ENCODE data around the gene SPAG16.

The SPAG16 gene

DNA sequence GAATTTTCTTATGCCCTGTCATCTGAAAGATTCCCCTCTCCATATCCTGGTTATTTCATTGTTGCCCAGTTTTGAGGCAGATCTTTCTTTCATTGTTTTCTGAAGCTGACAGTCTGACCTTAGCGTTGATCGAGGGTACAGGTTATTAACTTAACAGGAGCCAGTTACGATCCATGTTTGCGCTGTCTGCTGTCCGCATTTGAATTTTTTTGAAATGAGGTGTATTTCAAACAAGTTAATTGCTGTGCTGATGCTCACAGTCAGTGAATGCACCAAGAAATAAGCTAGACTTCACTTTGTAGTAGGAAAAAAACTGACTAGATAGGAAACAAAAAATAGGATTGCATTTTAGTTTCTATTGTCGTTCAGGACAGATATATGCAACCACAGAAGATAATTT is 34.8 kb upstream of the SPAG16 start:
- no peak for ATAC-seq
- TF ChIP-seq ESRRG (CRISPR knock-in tag; IDR thresholded peaks at IDR 0.05) (no peak), ISL1 (CRISPR knock-in tag; IDR thresholded peaks at IDR 0.05) (no peak), TCF4 (CRISPR knock-in tag; IDR thresholded peaks at IDR 0.05; ENCODE audit: borderline replicate concordance) (no peak), CSRNP3 (CRISPR knock-in tag; IDR thresholded peaks at IDR 0.05) (no peak), POU6F1 (CRISPR knock-in tag; IDR thresholded peaks at IDR 0.05; ENCODE audit: borderline replicate concordance, low read depth) (no peak), ZFP3 (CRISPR knock-in tag; IDR thresholded peaks at IDR 0.05) (no peak), SNAI2 (CRISPR knock-in tag; IDR thresholded peaks at IDR 0.05) (no peak), GLIS3 (CRISPR knock-in tag; IDR thresholded peaks at IDR 0.05) (no peak), CSDC2 (CRISPR knock-in tag; IDR thresholded peaks at IDR 0.05) (no peak), RARB (CRISPR knock-in tag; IDR thresholded peaks at IDR 0.05) (no peak), PATZ1 (CRISPR knock-in tag; IDR thresholded peaks at IDR 0.05; ENCODE audit: borderline replicate concordance) (no peak), ZFP30 (CRISPR knock-in tag; IDR thresholded peaks at IDR 0.05) (no peak), ZNF565 (CRISPR knock-in tag; conservative IDR thresholded peaks at IDR 0.05; ENCODE audit: low read depth) (no peak)
- TF ChIP-seq, protein P1, sequence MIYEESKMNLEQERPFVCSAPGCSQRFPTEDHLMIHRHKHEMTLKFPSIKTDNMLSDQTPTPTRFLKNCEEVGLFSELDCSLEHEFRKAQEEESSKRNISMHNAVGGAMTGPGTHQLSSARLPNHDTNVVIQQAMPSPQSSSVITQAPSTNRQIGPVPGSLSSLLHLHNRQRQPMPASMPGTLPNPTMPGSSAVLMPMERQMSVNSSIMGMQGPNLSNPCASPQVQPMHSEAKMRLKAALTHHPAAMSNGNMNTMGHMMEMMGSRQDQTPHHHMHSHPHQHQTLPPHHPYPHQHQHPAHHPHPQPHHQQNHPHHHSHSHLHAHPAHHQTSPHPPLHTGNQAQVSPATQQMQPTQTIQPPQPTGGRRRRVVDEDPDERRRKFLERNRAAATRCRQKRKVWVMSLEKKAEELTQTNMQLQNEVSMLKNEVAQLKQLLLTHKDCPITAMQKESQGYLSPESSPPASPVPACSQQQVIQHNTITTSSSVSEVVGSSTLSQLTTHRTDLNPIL (CRISPR knock-in tag; IDR thresholded peaks at IDR 0.05; ENCODE audit: low read depth): no peak

GRCh38 chr2:213251618-213252017 is 32.6 kb upstream of the SPAG16 start:
- peak; percentile 91 for ATAC-seq
- TF ChIP-seq RARB (CRISPR knock-in tag; IDR thresholded peaks at IDR 0.05) (no peak), POU6F1 (CRISPR knock-in tag; IDR thresholded peaks at IDR 0.05; ENCODE audit: borderline replicate concordance, low read depth) (no peak), BACH2 (CRISPR knock-in tag; IDR thresholded peaks at IDR 0.05; ENCODE audit: borderline replicate concordance) (peak; percentile 94; the same call in 1 of the 2 replicates), PATZ1 (CRISPR knock-in tag; IDR thresholded peaks at IDR 0.05; ENCODE audit: borderline replicate concordance) (no peak), ISL1 (CRISPR knock-in tag; IDR thresholded peaks at IDR 0.05) (0 out of 2 replicates have a peak, but pooled peaks have one; percentile 9), GLIS3 (CRISPR knock-in tag; IDR thresholded peaks at IDR 0.05) (no peak), CSRNP3 (CRISPR knock-in tag; IDR thresholded peaks at IDR 0.05) (no peak), SNAI2 (CRISPR knock-in tag; IDR thresholded peaks at IDR 0.05) (no peak), ZNF70 (CRISPR knock-in tag; IDR thresholded peaks at IDR 0.05) (no peak), TOX (CRISPR knock-in tag; IDR thresholded peaks at IDR 0.05; ENCODE audit: borderline replicate concordance) (no peak)

DNA sequence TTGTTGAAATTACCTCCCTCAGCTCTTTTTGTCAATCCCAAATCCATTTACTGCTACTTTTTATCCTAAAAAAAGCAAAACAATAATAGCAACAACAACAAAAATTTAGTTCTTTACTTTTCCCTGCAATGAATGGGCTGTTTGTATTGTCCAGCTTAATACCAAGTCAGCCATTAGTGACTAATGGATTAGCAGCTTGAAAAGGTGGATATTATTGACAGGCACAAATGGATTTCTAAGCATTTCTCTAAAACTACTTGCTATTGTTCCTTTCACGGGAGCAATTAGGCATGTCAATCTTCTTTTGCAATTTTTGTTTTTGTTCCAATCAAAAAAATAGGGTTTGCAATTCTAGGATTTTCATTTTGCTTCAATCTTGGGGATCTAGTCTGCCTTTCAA is 32.1 kb upstream of the SPAG16 start:
- no peak for ATAC-seq
- no peak for TF ChIP-seq SNAI2 (CRISPR knock-in tag; IDR thresholded peaks at IDR 0.05)
- TF ChIP-seq PPARA (CRISPR knock-in tag; IDR thresholded peaks at IDR 0.05; ENCODE audit: borderline replicate concordance): no peak
- no peak for TF ChIP-seq ISL1 (CRISPR knock-in tag; IDR thresholded peaks at IDR 0.05)
- no peak for TF ChIP-seq OSR1 (CRISPR knock-in tag; IDR thresholded peaks at IDR 0.05)
- no peak for TF ChIP-seq TOX (CRISPR knock-in tag; IDR thresholded peaks at IDR 0.05; ENCODE audit: borderline replicate concordance)
- no peak for TF ChIP-seq BACH2 (CRISPR knock-in tag; IDR thresholded peaks at IDR 0.05; ENCODE audit: borderline replicate concordance)
- TF ChIP-seq, protein P2, sequence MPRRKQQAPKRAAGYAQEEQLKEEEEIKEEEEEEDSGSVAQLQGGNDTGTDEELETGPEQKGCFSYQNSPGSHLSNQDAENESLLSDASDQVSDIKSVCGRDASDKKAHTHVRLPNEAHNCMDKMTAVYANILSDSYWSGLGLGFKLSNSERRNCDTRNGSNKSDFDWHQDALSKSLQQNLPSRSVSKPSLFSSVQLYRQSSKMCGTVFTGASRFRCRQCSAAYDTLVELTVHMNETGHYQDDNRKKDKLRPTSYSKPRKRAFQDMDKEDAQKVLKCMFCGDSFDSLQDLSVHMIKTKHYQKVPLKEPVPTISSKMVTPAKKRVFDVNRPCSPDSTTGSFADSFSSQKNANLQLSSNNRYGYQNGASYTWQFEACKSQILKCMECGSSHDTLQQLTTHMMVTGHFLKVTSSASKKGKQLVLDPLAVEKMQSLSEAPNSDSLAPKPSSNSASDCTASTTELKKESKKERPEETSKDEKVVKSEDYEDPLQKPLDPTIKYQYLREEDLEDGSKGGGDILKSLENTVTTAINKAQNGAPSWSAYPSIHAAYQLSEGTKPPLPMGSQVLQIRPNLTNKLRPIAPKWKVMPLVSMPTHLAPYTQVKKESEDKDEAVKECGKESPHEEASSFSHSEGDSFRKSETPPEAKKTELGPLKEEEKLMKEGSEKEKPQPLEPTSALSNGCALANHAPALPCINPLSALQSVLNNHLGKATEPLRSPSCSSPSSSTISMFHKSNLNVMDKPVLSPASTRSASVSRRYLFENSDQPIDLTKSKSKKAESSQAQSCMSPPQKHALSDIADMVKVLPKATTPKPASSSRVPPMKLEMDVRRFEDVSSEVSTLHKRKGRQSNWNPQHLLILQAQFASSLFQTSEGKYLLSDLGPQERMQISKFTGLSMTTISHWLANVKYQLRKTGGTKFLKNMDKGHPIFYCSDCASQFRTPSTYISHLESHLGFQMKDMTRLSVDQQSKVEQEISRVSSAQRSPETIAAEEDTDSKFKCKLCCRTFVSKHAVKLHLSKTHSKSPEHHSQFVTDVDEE (CRISPR knock-in tag; IDR thresholded peaks at IDR 0.05): no peak
- TF ChIP-seq ZNF565 (CRISPR knock-in tag; conservative IDR thresholded peaks at IDR 0.05; ENCODE audit: low read depth): no peak
- no peak for TF ChIP-seq ZFP3 (CRISPR knock-in tag; IDR thresholded peaks at IDR 0.05)
- TF ChIP-seq CSDC2 (CRISPR knock-in tag; IDR thresholded peaks at IDR 0.05): no peak
- no peak for TF ChIP-seq ZNF8 (CRISPR knock-in tag; IDR thresholded peaks at IDR 0.05)
- TF ChIP-seq ESRRG (CRISPR knock-in tag; IDR thresholded peaks at IDR 0.05): no peak
